Measurements from ENCODE around the gene SNX8. TPM values are rescaled to one million over a fixed set of nuclear protein-coding genes. Genes with fewer than 3 reads are reported as not detected.

SNX8 gene
- total and polyA plus RNA-seq, 2 of the 4 experiments (the other 2 are of a cell fraction): 7.7 to 55.9 TPM

DNA sequence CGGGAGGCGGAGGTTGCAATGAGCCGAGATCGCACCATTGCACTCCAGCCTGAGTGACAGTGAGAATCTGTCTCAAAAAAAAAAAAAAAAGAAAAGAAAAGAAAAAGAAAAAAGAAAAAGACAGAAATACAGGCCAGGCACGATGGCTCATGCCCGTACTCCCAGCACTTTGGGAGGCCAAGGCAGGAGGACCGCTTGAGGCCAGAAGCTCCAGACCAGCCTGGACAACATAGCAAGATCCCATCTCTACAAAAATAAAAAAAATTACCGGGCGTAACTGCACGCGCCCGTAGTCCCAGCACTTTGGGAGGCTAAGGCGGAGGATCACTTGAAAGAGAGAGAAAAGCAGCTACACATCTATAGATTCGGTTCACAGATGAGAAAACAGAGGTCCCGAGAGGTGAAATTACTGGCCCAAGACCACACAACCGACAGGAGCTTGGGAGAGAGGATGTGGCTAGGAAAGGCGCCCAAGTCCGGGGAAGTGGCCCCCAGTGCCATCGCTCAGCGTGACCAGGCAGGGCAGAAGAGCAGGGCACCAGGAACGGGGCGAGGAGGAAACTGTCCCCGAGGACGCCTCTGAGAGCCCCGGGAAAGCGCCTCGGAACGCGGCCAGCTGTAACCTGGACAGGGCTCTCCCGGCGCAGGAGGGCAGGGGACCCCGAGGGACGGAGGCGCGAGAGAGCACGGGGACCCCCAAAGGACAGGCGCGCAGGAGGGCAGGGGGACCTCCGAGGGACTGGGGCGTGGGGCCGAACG lies 612 bp downstream of the SNX8 start:
- DNase-seq (no peak), ATAC-seq (ENCODE audit: low read depth) (peak; percentile 15)
- intact Hi-C loops (cut with micrococcal nuclease) (loop anchor here (5.0 kb wide), 1 partner anchor 66 kb away; no protein-coding TSS in a partner anchor), in situ Hi-C loops (cut with MboI; ENCODE audit: low sequenced_read_pairs) (no loop called here), dilution Hi-C loops (cut with HindIII; ENCODE audit: low sequenced_read_pairs, unreplicated experiment) (no loop called here)
- Histone ChIP-seq H2BK15ac (ENCODE audit: low read depth, low read length) (peak overlapping the region; percentile 8; the same call in 1 of the 3 replicates), H3K4me1 (ENCODE audit: control insufficient read depth, insufficient read depth, low read length) (peaks cover 4% of the 10 kb centered on the region; the same call in 1 of the 2 replicates), H4K8ac (ENCODE audit: low read depth in 2 of 2, low read length in 2 of 2) (peak overlapping the region; percentile 55 to 58; a peak in 2 of 4 replicates), H3K4me2 (ENCODE audit: low read depth, low read length) (peak overlapping the region; percentile 91), H2BK120ac (ENCODE audit: low read depth, low read length) (no peak overlapping the region; the same call in 1 of the 2 replicates), H3K9me3 (ENCODE audit: control insufficient read depth, insufficient read depth, low read length) (no peaks in the 10 kb centered on the region), H3K4me3 (ENCODE audit: insufficient read depth, low read depth, low read length) (peak overlapping the region; percentile 85), H4K5ac (ENCODE audit: low read depth, low read length) (peak overlapping the region; percentile 15; the same call in 1 of the 2 replicates), H2AK9ac (replicated peaks; ENCODE audit: low read depth, low read length, poor library complexity) (peak overlapping the region; percentile 98), H4K20me1 (ENCODE audit: insufficient read depth, low read length) (peaks cover 4% of the 10 kb centered on the region; the same call in 1 of the 2 replicates), H2BK20ac (ENCODE audit: low read depth, low read length) (no peak overlapping the region), H3K36me3 (ENCODE audit: control insufficient read depth, insufficient read depth, low read length) (no peaks in the 10 kb centered on the region), H3K4ac (ENCODE audit: low read depth, low read length) (peak overlapping the region; percentile 8), H3K79me1 (ENCODE audit: low read depth in 1 of 2, low read length in 2 of 2) (peaks cover 15 to 39% of the 10 kb centered on the region in 2 experiments), H2AK5ac (ENCODE audit: low read depth, low read length) (peak overlapping the region; percentile 15), H3K27me3 (ENCODE audit: control insufficient read depth, insufficient read depth, low read length) (peaks cover 2% of the 10 kb centered on the region; the same call in 1 of the 2 replicates), H2BK5ac (ENCODE audit: low read depth, low read length, poor library complexity, severe bottlenecking) (peak overlapping the region; percentile 47), H3K9ac (ENCODE audit: low read depth, low read length) (peak overlapping the region; percentile 79), H3K56ac (ENCODE audit: extremely low read depth, insufficient read depth, low read length) (no peak overlapping the region; the same call in none of the 2 replicates), H4K91ac (ENCODE audit: insufficient read depth, low read depth, low read length) (peak overlapping the region; percentile 55), H3K23ac (ENCODE audit: low read depth, low read length) (peak overlapping the region; percentile 92; the same call in 1 of the 2 replicates), H3K14ac (replicated peaks; ENCODE audit: low read depth, low read length) (peak overlapping the region; percentile 86), H3K9me1 (ENCODE audit: insufficient read depth, low read length) (peaks cover 11% of the 10 kb centered on the region), H3K27ac (ENCODE audit: insufficient read depth, low read length) (peak overlapping the region; percentile 61), H2AFZ (replicated peaks; ENCODE audit: low read length, poor library complexity) (peak overlapping the region; percentile 92), H3K18ac (ENCODE audit: low read depth, low read length) (no peak overlapping the region; the same call in 1 of the 2 replicates)
- ChIA-PET POLR2A (ENCODE audit: unreplicated experiment) (interaction anchor here (0.7 kb wide), 1 partner anchor 11 kb away, joined by 5 read pairs; no protein-coding TSS in a partner anchor), CTCF (no interaction called here)
- BruUV-seq (replicated peaks): no TSS peak
- TF ChIP-seq CEBPB (IDR thresholded peaks at IDR 0.05; ENCODE audit: low read depth, low read length): no peak
- TF ChIP-seq, protein P1, sequence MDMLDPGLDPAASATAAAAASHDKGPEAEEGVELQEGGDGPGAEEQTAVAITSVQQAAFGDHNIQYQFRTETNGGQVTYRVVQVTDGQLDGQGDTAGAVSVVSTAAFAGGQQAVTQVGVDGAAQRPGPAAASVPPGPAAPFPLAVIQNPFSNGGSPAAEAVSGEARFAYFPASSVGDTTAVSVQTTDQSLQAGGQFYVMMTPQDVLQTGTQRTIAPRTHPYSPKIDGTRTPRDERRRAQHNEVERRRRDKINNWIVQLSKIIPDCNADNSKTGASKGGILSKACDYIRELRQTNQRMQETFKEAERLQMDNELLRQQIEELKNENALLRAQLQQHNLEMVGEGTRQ (IDR thresholded peaks at IDR 0.05; ENCODE audit: low read depth, low read length): no peak
- no peak for TF ChIP-seq FOS (IDR thresholded peaks at IDR 0.05; ENCODE audit: low read depth, low read length)
- TF ChIP-seq RCOR1 (IDR thresholded peaks at IDR 0.05; ENCODE audit: insufficient replicate concordance, low read length): no peak
- TF ChIP-seq, protein P2, sequence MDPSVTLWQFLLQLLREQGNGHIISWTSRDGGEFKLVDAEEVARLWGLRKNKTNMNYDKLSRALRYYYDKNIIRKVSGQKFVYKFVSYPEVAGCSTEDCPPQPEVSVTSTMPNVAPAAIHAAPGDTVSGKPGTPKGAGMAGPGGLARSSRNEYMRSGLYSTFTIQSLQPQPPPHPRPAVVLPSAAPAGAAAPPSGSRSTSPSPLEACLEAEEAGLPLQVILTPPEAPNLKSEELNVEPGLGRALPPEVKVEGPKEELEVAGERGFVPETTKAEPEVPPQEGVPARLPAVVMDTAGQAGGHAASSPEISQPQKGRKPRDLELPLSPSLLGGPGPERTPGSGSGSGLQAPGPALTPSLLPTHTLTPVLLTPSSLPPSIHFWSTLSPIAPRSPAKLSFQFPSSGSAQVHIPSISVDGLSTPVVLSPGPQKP (IDR thresholded peaks at IDR 0.05; ENCODE audit: borderline replicate concordance, low read depth, low read length): no peak
- no peak for TF ChIP-seq CHD1 (IDR thresholded peaks at IDR 0.05; ENCODE audit: low read depth, low read length)
- no peak for TF ChIP-seq POLR2A (IDR thresholded peaks at IDR 0.05; ENCODE audit: low read depth, low read length)
- TF ChIP-seq NFE2L2 (IDR thresholded peaks at IDR 0.05; ENCODE audit: low read depth, low read length): no peak
- 25% methylated on average over 35 of the region's 42 CpGs; no CpG with 5 or more reads in 1 of the 2 experiments for WGBS, 2 experiments (ENCODE audit: extremely low coverage in 2 of 2, insufficient read length in 1 of 2)

Measured in IMR-90 (cell line).